T-helper 2 cell treated with Interferon-gamma antibody and Interleukin-4, amounts not matched to agents 100 ng/mL and 5 ng/mL, for 36 hours (primary cell): ENCODE measurements around the gene PPM1F. TPM values are rescaled to one million over a fixed set of nuclear protein-coding genes. Genes with fewer than 3 reads are reported as not detected.
"Not testable (repeated sequence)": the region's sequence is repeated elsewhere in the genome, so short reads cannot be mapped to it uniquely, and the experiment has no call there.

ENCODE experiments used
- intact Hi-C: fragments of 100-400 bp; cut with micrococcal nuclease; formaldehyde crosslinking; loops from one replicate; pipeline ENCODE4 v1.15.1; 2023
- total RNA-seq: library from RNA; stranded (reverse); gene quantifications from 2 replicates; pipeline ENCODE4 v1.2.3, GENCODE V29; 2022

The PPM1F gene
- total RNA-seq, 1 donor from 2014 or later: 16.8 TPM

DNA sequence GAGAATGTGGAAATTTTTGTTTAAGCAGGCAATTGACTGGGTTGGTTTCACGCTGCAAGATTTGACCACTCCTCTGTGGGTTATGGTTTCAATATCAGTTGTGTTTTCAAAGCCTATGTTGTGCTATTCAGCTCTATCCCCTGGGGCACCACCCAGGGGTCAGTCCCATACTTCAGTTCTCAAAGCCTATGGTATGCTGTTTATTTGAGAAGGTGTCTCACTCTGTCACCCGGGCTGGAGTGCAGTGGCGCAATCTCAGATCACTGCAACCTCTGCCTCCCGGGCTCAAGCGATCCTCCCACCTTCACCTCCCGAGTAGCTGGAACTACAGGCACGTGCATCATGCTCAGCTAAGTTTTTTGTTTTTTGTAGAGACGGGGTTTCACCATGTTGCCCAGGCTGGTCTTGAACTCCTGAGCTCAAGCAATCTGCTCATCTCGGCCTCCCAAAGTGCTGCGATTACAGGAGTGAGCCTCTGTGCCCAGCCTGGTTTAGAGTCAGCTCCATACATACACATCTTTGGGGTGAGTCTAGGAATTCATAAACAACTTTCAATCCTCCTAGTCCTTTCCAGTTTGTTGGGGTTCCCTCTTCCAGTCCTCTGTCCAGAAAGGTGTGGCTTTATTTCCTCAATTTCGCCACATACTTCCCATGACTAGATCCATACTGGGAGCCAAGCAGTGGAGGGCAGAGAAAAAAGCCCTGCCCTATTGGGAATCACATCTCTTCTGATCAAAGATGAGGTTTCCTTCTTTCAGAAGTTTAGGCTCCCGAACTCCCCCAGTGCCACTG, 50.2 kb downstream of the PPM1F start:
- intact Hi-C loops: no loop called here

DNA sequence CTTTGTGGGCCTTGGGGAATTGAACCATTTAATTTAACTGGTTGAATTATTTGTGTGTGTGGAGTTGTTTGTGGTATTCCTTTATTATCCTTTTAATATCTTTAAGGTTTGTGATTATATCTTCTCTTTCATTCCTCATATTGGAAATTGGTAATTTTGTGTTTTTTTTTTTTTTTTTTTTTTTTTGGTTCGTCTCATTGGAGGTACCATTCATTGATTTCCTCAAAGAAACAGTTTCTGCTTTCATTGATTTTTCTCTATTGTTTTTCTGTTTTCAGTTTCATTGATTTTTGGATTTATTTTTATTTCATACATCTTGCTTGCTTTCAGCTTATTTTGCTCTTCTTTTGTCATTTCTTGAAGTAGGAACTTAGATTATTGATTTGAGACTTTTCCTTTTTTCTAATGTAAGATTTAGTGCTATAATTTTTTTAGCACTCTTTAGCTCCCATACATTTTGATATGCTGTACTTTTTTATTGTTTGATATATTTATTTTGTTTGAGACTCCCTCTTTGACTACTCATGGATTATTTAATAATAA, 54.2 kb downstream of the PPM1F start:
- intact Hi-C loops: no loop called here

DNA sequence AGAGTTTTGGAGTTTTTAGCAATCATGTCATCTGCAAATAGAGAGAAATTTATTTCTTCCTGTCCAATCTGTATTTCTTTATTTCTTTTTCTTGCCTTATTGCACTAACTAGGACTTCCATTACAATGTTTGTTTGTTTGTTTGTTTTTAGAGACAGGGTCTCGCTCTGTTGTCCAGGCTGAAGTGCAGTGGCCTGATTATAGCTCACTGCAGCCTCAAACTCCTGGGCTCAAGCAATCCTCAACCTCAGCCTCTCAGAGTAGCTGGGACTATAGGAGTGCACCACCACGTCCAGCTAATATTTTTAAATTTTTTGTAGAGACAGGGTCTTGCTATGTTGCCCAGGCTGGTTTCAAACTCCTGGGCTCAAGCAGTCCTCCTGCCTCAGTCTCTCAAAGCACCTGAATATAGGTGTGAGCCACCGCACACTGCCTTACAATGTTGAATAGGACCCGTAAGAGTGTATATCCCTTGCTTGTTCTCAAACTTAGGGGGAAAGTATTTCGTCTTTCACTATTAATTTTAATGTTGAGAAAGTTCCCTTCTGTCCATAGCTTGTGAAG, 55.6 kb downstream of the PPM1F start:
- intact Hi-C loops: no loop called here

DNA sequence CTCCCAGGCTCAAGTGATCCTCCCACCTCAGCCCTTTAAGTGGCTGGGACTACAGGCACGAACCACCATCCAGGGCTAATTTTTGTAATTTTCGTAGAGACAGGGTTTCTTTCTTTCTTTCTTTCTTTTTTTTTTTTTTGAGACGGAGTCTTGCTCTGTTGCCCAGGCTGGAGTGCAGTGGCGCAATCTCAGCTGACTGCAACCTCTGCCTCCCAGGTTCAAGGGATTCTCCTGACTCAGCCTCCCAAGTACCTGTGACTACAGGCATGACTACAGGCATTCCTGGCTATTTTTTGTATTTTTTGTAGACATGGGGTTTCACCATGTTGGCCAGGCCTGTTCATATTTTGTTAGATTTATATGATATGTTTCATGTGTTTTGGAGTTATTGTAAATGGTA, 56.4 kb downstream of the PPM1F start:
- intact Hi-C loops: not testable (repeated sequence)

DNA sequence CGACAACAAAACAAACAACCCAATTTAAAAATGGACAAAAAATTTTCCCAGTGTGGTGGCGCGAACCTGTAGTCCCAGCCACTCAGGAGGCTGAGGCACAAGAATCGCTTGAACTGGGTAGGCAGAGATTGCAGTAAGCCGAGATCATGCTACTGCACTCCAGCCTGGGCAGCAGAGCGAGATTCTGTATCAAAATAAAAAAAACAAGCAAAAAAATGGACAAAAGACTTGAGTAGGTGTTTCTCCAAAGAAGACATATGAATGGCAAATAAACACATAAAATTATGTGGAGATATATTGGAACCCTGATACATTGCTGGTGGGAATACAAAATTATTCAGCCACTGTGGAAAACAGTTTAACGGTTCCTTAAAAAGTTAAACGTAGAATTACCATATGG, 57.8 kb downstream of the PPM1F start:
- intact Hi-C loops: loop anchor here (5.0 kb wide), 1 partner anchor 52 kb away; no protein-coding TSS in a partner anchor

DNA sequence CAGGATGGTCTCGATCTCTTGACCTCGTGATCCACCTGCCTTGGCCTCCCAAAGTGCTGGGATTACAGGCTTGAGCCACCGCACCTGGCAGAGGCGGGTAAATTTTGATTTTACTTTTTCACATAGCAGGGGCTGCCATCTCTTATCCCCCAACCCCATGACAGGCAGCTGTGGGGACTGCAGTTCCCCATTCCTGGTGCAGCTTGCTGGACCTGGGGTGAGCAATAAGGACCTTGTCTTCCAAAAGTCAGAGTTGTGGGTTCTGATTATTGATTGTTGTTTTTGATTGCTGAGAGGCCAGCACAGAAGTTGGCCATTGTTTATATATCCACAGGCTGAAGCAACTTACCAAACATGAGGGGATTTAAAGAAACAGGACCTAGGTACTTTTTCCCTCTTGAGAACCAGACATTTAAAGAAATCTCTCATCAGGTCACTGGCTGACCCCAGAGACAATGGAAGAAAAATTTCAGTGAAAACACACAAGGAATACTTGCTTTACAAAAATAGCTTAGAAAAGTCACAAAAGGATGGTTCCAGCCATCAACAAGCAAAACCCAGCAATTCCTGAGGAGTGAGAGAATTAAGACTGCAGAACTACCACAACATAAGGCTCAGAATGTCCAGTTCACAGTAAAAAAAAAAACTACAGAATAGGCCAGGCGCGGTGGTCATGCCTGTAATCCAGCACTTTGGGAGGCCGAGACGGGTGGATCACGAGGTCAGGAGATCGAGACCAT, 63.2 kb downstream of the PPM1F start:
- intact Hi-C loops: no loop called here

DNA sequence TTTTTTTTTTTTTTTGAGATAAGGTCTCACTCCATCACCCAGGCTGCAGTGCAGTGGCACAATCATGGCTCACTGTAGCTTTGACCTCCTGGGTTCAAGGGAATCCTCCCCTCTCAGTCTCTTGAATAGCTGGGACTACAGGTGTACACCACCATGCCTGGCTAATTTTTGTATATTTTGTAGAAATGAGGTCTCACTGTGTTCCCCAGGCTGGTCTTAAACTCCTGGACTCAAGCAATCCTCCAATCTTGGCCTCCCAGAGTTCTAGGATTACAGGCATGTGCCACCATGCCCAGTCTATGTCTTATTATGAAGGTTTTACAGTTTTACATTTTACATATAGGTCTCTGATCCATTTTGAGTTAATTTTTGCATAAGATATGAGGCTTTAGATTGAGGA, 64.8 kb downstream of the PPM1F start:
- intact Hi-C loops: no loop called here

DNA sequence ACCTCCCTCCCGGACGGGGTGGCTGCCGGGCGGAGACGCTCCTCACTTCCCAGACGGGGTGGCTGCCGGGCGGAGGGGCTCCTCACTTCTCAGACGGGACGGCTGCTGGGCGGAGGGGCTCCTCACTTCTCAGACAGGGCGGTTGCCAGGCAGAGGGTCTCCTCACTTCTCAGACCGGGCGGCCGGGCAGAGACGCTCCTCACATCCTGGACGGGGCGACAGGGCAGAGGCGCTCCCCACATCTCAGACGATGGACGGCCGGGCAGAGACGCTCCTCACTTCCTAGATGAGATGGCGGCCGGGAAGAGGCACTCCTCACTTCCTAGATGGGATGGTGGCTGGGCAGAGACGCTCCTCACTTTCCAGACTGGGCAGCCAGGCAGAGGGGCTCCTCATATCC, 68.7 kb downstream of the PPM1F start:
- intact Hi-C loops: not testable (repeated sequence)

DNA sequence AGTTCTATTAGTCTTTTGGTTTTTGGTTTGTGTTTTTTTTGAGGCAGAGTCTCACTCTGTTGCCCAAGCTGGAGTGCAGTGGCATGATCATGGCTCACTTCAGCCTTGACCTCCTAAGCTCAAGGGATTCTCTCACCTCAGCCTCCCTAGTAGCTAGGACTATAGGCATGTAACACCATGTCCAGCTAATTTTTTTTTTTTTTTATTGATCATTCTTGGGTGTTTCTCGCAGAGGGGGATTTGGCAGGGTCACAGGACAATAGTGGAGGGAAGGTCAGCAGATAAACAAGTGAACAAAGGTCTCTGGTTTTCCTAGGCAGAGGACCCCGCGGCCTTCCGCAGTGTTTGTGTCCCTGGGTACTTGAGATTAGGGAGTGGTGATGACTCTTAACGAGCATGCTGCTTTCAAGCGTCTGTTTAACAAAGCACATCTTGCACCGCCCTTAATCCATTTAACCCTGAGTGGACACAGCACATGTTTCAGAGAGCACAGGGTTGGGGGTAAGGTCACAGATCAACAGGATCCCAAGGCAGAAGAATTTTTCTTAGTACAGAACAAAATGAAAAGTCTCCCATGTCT, 69.8 kb downstream of the PPM1F start:
- intact Hi-C loops: not testable (repeated sequence)

DNA sequence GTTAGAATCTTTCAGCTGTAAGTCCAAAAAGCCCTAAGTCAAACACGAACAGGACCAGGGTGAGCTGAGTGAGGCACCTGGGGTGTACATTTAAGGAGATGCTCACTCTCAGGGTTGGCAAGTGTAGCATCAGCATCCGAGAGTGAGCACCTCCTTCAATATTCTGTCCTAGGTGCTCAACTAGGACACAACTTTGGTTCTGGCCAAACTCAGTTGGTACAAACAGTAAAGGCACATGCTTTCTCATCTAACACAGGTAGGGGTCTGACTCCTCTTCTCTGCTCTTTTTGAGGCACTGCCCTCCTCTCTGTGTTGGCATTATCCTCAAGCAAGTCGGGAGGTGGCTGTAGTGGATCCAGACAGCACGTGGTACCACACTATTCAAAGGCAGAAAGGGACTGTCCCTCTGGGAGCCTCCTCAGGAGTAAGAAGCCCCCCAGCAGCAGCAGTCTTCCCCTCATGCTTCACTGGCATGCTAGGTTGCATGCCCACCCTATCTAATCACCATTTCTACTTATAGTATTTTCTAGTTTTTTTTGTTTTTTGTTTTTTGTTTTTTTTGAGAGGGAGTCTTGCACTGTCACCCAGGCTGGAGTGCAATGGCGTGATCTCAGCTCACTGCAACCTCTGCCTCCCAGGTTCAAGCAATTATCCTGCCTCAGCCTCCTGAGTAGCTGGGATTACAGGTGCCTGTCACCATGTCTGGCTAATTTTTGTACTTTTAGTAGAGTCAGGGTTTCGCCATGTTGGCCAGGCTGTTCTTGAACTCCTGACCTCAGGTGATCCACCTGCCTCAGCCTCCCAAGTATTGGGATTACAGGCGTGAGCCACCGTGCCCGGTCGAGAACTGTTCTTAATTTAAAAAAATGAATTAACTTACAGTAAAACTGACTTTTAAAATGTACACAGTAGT, 70.6 kb downstream of the PPM1F start:
- intact Hi-C loops: no loop called here

DNA sequence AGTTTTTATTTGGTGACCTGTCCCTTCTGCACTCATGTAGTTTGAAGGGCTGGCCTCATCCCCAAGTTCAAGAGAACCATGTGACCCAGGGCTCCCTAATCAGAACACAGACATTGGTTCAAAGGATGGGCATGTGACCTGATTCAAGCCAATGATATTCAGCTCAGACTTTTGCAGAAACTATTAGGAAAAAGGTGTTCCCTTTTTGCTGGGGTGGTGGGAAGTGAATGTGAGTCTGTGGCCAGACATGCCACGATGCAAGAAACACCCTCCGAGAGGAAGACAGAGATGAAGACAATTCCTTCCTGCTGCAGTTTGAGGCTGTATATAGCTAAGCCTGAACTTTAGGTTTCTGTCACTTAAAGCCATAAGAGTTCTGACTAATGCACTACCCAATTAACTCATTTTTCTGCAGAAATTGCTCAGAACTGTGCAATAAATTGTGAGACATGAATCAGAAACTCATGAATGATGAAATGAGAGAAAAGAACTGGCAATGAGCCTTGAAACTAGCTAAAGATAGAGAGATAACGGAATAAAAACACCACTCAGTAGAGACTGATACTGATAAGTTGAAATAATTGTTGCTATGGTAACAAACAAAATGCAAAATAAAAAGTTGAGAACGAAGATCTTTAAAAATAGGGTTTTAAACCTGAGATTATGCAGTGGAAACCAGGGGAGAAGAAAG, 76.0 kb downstream of the PPM1F start:
- intact Hi-C loops: loop anchor here (2.0 kb wide), 1 partner anchor 60 kb away; no protein-coding TSS in a partner anchor

DNA sequence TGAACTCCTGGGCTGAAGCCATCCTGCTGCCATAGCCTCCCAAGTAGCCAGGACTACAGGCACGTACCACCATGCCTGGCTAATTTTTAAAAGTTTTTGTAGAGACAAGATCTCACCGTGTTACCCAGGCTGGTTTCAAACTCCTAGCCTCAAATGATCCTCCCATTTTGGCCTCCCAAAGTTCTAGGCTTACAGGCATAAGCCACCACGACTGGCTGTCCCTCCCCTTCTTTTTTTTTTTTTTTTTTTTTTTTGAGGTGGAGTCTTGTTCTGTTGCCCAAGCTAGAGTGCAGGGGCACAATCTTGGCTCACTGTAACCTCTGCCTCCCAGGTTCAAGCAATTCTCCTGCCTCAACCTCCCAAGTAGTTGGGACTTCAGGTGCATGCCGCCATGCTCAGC, 77.7 kb downstream of the PPM1F start:
- intact Hi-C loops: not testable (repeated sequence)

DNA sequence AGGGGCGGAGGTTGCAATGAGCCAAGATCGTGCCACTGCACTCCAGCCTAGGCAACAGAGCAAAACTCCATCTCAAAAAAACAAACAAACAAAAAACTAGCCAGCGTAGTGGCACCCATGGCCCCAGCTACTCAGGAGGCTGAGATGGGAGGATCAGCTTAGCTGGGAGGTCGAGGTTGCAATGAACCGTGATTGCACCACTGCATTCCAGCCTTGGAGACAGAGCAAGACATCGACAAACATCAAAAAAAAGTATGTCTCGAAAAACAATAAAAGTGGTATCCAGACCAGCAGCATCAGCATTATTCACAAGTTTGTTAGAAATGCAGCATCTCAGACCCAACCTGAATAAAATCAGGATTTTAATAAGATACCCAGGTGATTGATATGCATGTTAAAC, 79.0 kb downstream of the PPM1F start:
- intact Hi-C loops: no loop called here

DNA sequence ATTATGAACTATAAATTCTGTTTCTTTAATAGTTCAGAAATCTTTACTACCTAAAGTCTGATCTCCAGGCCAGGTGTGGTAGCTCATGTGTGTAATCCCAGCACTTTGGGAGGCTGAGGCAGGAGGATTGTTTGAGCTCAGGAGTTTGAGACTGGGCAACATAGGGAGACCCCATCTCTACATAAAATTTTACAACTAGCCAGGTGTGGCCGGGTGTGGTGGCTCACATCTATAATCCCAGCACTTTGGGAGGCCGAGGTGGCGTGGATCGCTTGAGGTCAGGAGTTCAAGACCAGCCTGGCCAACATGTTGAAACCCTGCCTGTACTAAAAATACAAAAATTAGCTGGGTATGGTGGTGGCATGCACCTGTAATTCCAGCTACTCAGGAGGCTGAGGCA, 79.9 kb downstream of the PPM1F start:
- intact Hi-C loops: not testable (repeated sequence)

Other genes with a start within 250 kb of the PPM1F start
- gene YPEL1, start 217.1 kb downstream of the PPM1F start, total RNA-seq: 3.8 and 4.3 TPM in 2 replicates
- gene MAPK1, start 85.2 kb downstream of the PPM1F start, total RNA-seq: 123 and 129 TPM in 2 replicates
- 47.0 and 47.7 TPM in 2 replicates for gene TOP3B, start 29.9 kb upstream of the PPM1F start, total RNA-seq